Ecto neural progenitor cell (in vitro differentiated cells): ENCODE data around the gene ASPHD2.
A peak's percentile ranks its signal among the peaks of the same experiment; 100 is the strongest.

Source experiments
- DNase-seq: peaks from one replicate; pipeline ENCODE4 v3.0.0-alpha.2; 2018; ENCODE audit warnings: low spot score

ASPHD2 gene

GRCh38 chr22:26446808-26447515, 17.9 kb downstream of the ASPHD2 start:
- DNase-seq: no peak

GRCh38 chr22:26447584-26448329, 18.7 kb downstream of the ASPHD2 start:
- DNase-seq: no peak

- no peak for DNase-seq
These were observed 19.3 kb downstream of the ASPHD2 start for GRCh38 chr22:26448334-26448733.

- no peak for DNase-seq
These were observed 19.9 kb downstream of the ASPHD2 start for GRCh38 chr22:26448941-26449340.

GRCh38 chr22:26450453-26451185, 21.6 kb downstream of the ASPHD2 start:
- no peak for DNase-seq

- no peak for DNase-seq
These were observed 23.4 kb downstream of the ASPHD2 start for GRCh38 chr22:26452236-26453016.

- DNase-seq: no peak
These were observed 24.2 kb downstream of the ASPHD2 start for GRCh38 chr22:26453216-26453615.

- no peak for DNase-seq
These were observed 24.9 kb downstream of the ASPHD2 start for GRCh38 chr22:26453812-26454500.

- DNase-seq: no peak
These were observed 28.7 kb downstream of the ASPHD2 start for GRCh38 chr22:26457661-26458272.

- no peak for DNase-seq
These were observed 31.1 kb downstream of the ASPHD2 start for GRCh38 chr22:26460202-26460601.

GRCh38 chr22:26461188-26461810, 32.2 kb downstream of the ASPHD2 start:
- peak; percentile 83 for DNase-seq

GRCh38 chr22:26462051-26462450, 33.0 kb downstream of the ASPHD2 start:
- no peak for DNase-seq

GRCh38 chr22:26462641-26463040, 33.6 kb downstream of the ASPHD2 start:
- no peak for DNase-seq

- DNase-seq: peak; percentile 60
These were observed 34.1 kb downstream of the ASPHD2 start for GRCh38 chr22:26463101-26463661.

GRCh38 chr22:26463688-26464087, 34.6 kb downstream of the ASPHD2 start:
- DNase-seq: no peak

GRCh38 chr22:26464312-26464711, 35.3 kb downstream of the ASPHD2 start:
- DNase-seq: no peak

- DNase-seq: no peak
These were observed 37.1 kb downstream of the ASPHD2 start for GRCh38 chr22:26466196-26466595.

GRCh38 chr22:26470807-26471206, 41.7 kb downstream of the ASPHD2 start:
- DNase-seq: no peak

GRCh38 chr22:26471522-26471921, 42.5 kb downstream of the ASPHD2 start:
- DNase-seq: no peak

- DNase-seq: no peak
These were observed 45.6 kb downstream of the ASPHD2 start for GRCh38 chr22:26474682-26475081.
